ENCODE measurements around the gene SORBS1.

The SORBS1 gene

GRCh38 chr10:95561177-95561863 lies at the start of gene SORBS1:
TSS of gene SORBS1 (minus strand) at chr10:95561371. CDS start at chr10:95441135, 120,236 bp downstream.
- in situ Hi-C loops (cut with MboI; ENCODE audit: low sequenced_read_pairs) = no loop called here

DNA sequence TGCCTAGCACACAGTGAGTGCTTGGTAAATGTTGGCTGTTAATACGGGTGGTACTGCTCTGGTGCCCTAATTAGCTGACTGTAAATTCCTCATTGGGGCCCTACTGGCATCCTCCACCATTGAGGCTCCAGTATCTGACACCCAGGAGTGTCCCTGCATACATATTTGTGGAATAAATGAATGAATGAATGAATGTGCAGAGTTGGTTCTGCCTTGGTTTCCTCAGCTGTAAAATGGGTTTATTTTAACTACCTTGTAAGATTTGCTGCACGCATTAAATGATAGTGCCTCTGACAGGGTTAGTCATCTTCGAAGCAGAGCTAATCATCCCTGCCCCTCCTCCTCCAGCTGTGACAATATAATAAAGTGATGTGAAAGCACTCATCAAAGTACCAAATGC lies 49.6 kb upstream of the SORBS1 start:
- in situ Hi-C loops (cut with MboI; ENCODE audit: low sequenced_read_pairs) = no loop called here

- in situ Hi-C loops (cut with MboI; ENCODE audit: low sequenced_read_pairs) = no loop called here
These were observed 45.8 kb upstream of the SORBS1 start for GRCh38 chr10:95606922-95607321.

DNA sequence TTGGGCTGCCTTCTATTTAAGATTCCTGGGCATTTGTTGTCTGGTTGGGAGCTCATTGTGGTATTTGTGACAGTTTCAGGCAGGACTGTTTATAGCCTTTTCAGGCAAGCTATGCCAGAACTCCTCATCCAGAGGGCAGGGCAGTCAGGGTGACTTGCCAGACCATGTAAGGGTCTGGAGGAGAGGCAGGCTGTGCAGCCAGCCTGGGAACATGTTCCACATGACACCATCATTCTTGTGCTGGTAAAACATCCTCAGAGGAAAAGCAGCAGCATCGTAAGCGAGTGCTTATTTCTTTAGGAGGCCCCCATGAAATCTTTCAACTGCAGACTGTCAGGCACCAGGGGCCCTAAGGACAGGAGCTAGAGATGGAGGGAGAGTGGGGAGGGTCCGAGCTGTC lies 44.0 kb upstream of the SORBS1 start:
- in situ Hi-C loops (cut with MboI; ENCODE audit: low sequenced_read_pairs) = no loop called here

DNA sequence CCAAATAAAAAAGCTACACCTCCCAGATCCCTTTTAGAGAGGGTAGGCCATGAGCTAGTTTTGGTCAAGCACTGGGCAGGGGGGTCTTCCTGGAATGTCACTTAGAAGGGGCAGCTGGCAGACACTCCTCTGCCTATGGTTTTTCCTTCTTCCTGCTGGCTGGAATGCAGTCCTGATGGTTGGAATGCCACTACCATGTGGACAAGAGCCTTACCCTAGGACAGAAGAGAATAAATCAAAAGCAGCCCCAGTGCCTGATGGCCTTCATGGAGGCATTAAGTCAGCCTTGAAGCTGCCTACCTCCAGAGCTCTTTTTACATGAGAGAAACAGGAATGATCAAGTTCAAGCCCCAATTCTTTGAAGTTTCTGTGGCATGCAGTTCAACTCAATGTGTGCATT lies 43.5 kb upstream of the SORBS1 start:
- in situ Hi-C loops (cut with MboI; ENCODE audit: low sequenced_read_pairs) = no loop called here

GRCh38 chr10:95602382-95602781 lies 41.2 kb upstream of the SORBS1 start:
- in situ Hi-C loops (cut with MboI; ENCODE audit: low sequenced_read_pairs) = no loop called here

GRCh38 chr10:95601116-95601719 lies 40.0 kb upstream of the SORBS1 start:
- in situ Hi-C loops (cut with MboI; ENCODE audit: low sequenced_read_pairs) = no loop called here

- in situ Hi-C loops (cut with MboI; ENCODE audit: low sequenced_read_pairs) = no loop called here
These were observed 39.0 kb upstream of the SORBS1 start for GRCh38 chr10:95600158-95600557.

DNA sequence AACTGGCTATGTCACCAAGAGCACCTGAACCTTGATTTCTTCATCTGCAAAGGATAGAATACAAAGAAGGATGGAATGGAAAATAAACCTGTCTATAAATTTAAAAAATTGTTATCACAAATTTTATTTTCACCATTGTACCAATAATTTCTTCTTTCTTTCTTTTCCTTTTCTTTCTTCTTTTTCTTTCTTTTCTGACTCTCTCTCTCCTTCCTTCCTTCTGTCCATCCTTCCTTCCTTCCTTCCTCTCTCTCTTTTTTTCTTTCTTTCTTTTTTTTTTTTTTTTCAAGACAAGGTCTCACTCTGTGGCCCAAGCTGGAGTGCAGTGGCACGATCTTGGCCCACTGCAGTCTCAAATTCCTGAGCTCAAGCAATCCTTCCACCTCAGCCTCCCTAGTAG lies 36.6 kb upstream of the SORBS1 start:
- in situ Hi-C loops (cut with MboI; ENCODE audit: low sequenced_read_pairs) = no loop called here

- in situ Hi-C loops (cut with MboI; ENCODE audit: low sequenced_read_pairs) = no loop called here
These were observed 26.9 kb upstream of the SORBS1 start for GRCh38 chr10:95588025-95588424.

DNA sequence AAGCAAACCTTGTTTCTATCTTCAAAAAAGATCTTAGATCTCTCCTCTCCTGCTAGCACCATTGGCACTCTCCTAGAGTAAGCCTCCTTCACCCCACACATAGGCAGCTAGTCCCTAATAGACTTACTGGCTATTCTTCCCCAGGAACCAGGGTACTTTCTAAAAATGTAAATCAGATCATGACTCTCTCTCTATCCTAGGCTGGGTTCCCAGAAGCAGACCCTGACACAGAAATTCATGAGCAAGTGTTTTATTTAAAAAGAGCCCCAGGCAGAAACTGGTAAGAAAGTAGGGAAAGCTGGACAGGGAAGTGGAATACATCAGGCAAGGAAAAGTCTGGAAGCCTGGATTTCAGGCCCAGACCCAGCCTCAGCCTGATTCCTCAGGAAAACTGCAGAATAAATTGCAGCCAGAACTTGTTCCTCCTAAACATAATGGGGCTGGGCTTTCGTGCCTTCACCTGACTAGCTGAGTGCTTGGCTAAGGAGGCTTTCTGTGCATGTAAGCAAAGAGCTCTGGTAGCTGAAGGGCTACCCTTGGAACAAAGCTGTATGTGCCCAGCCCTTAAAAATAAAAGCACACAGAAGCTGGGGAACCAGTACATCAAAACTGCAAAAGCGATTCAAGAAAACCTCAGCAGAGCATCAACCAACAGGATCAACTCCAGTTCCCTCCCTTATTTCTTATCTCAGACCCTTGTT lies 18.8 kb upstream of the SORBS1 start:
- in situ Hi-C loops (cut with MboI; ENCODE audit: low sequenced_read_pairs) = no loop called here

DNA sequence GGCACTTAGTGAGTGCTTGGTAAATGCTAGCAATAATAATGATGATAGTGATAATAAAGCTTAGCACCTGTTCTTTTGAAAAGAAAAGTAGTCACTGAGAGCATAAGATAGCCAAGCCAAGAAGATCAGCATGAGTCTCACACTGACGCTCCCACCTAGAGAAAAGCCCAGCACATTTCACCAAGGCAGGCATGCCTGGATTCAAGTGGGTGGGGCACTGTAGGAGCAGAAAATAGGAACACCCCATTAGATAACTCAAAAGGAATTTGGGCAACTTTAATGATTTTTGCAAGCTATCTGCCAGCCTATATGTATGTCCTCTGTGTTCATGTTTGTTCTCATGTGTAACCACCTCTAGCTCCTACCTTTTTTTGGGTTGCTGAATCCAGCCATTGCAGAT lies 18.1 kb upstream of the SORBS1 start:
- in situ Hi-C loops (cut with MboI; ENCODE audit: low sequenced_read_pairs) = no loop called here

DNA sequence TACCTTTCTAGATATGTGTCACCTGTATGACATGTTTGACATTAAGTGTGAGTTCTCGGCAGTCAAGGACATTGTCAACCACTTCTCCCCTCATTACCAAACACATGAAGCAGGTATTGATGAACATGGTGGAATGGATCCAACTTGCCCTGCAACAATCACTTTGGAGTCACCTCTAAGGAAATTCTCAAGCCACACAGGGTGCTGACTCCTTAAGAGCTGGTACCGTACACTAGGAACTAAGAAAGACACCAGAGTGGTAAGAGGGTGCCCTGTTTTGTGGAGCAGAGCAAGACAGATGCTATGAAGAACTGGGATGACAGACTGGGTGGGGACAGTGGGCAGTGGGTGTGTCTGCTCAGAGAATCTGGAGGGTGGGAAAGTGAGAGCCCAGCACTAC lies 17.4 kb upstream of the SORBS1 start:
- in situ Hi-C loops (cut with MboI; ENCODE audit: low sequenced_read_pairs) = no loop called here

DNA sequence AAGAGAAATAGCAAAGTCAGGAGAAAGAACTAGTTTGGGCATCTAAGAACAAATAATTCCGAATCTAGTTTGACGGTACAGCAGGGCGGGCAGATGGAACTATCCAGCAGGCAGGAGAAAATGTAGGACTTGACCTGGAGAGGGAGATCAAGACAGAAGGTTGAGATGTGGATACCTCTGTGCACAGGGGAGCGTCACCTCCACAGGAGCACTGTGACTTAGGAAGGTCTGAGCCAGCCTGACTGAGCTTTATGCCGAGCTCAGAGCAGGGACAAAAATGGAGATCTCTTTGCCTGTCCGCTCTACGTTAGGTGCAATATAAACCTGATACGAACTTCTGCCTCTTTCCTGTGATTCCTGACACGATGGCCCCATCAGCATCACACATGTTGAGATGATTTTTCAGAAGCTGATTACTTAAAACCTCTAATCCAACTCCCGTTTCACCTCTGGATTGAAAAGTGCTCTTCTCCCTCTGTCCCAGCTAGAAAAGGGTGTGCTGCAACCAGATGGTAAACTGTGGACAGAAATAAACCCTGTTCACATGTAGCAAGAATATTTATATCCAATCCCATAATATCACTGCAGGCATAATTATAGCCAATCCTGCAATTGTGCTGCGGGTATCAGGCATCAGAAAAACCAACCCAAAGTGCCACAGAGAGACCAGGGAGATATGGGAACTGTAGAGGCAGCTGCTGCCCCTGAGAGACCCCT lies 13.6 kb upstream of the SORBS1 start:
- in situ Hi-C loops (cut with MboI; ENCODE audit: low sequenced_read_pairs) = no loop called here

GRCh38 chr10:95573964-95574604 lies 12.9 kb upstream of the SORBS1 start:
- in situ Hi-C loops (cut with MboI; ENCODE audit: low sequenced_read_pairs) = no loop called here

GRCh38 chr10:95573527-95573926 lies 12.4 kb upstream of the SORBS1 start:
- in situ Hi-C loops (cut with MboI; ENCODE audit: low sequenced_read_pairs) = no loop called here

GRCh38 chr10:95572131-95572820 lies 11.1 kb upstream of the SORBS1 start:
- in situ Hi-C loops (cut with MboI; ENCODE audit: low sequenced_read_pairs) = no loop called here

- in situ Hi-C loops (cut with MboI; ENCODE audit: low sequenced_read_pairs) = no loop called here
These were observed 10.2 kb upstream of the SORBS1 start for GRCh38 chr10:95571390-95571789.

GRCh38 chr10:95569368-95569767 lies 8.2 kb upstream of the SORBS1 start:
- in situ Hi-C loops (cut with MboI; ENCODE audit: low sequenced_read_pairs) = no loop called here

- in situ Hi-C loops (cut with MboI; ENCODE audit: low sequenced_read_pairs) = no loop called here
These were observed 6.9 kb upstream of the SORBS1 start for GRCh38 chr10:95567903-95568630.
